Inflammatory macrophage treated with lipopolysaccharide for 4 hours (primary cell): ENCODE results near the gene POLR2L.

Source experiments
- DNase-seq: peaks from one replicate; pipeline ENCODE4 v3.0.0-alpha.2; 2020

The POLR2L gene

DNA sequence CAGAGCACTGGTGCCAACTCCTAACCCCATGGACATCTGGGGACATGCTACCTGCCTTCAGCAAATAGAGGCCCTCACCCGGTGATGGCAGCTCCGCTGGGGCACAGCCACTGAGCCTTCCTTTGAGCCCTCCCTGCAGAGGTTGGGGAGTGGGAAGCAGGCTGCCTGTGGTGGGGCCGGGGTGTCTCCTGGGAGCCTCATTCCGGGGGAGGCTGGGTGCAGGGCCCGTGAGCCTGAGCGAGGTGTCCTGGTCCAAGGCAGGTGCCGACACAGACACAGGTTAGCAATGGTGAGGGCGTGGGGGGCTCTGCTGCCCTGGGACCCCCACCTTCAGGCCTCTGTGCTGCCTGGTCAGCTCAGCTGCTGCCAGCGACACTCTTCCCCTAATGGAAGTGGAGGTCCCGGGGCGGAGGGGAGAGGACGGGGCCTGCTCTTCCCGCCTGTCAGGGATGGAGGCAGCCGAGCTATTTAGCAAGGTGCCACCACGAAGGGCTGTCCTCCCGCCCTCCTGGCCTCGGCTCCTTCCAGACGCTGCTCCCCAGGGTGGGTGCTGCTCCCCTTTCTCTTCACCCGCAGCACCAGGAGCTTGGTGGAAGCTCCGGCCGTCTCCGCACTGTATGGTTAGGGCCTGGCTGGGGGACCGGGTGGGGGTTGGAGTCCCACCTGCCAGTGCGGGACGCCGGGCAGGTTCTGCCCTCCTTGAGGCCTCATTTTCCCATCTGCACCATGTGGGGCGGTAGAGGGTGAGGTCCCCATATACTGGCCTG is 11.5 kb upstream of the POLR2L start:
- no peak for DNase-seq

DNA sequence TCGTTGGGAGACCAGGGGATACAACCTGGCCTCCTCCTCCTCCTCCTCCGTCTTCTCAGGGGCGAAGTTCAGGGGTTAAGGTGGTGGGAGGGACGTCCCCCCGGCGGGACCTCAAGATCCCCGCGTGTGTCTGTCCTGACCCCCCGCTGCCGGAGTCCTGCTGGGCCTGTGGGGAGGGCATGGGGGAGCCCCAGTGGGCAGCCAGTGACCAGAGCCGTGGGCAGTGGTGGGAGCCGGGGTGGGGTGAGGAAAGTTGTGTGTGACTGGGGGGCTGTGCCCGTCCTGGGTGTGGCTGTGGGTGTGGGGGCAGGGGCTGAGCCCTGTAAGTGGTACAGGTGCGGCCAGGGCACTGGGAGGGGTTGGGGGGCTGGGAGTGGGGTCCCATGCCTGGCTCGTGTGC is 10.4 kb upstream of the POLR2L start:
- DNase-seq, result no peak

- no peak for DNase-seq
Observed at GRCh38 chr11:850775-851763, 8.7 kb upstream of the POLR2L start.

- DNase-seq, result no peak
Observed at GRCh38 chr11:849951-850774, 7.8 kb upstream of the POLR2L start.

- no peak for DNase-seq
Observed at GRCh38 chr11:849104-849824, 6.9 kb upstream of the POLR2L start.

DNA sequence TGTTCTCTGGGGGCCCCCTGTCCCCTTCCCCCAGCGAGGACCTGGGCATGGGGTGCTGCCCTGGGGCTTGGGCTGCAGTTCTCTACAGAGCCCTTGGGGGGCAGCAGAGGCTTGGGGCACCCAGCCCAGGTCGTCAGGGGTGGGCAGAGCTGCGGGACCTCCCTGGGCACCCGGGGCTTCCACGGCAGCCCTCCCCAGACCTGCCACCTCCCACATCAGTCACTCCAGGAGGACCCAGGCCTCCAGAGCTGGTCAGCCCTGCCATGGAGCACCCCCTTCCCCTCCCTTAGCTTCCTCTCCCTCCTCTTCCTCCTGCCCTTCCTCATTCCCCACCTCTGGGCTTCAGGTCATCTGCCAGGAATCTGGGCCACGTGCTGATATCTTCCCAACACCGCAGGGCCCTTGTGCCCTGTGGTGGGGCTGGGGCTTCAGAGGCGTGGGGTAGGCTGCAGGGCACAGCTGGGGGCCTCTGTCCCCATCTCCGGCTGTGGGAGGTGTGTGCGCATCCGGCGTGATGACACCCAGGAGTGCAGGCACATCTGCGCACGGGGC is 6.1 kb upstream of the POLR2L start:
- no peak for DNase-seq

- DNase-seq, result no peak
Observed at GRCh38 chr11:847876-848275, 5.5 kb upstream of the POLR2L start.

DNA sequence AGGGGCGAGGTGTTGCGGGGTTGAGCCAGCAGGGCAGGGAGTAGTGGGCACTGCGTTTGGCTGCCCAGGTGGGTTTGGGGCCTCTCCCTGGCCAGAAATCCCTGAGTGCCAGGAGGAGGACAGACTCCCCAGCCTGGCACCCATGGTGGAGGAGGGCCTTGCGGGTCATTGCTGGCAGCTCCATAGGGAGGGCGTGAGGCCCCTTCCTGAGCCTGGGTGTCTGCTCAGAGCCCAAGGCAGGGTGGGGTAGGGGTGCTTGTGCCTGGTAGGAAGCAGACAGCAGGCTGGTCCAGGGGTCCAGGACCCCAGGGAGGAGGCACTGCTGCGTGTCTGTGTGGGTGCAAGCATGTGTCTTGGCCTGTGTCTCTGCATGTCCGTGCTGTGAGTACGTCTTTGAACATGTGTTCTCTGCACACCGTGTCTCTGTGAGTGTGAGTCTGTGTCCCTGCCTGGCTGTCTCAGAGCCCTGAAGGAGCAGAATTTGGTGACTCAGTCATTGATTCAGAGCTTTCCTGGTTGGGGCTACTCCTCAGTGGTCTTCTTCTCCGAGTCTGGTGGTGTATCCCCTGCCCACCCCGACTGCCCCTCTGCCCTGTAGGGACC is 4.3 kb upstream of the POLR2L start:
- DNase-seq, result no peak

DNA sequence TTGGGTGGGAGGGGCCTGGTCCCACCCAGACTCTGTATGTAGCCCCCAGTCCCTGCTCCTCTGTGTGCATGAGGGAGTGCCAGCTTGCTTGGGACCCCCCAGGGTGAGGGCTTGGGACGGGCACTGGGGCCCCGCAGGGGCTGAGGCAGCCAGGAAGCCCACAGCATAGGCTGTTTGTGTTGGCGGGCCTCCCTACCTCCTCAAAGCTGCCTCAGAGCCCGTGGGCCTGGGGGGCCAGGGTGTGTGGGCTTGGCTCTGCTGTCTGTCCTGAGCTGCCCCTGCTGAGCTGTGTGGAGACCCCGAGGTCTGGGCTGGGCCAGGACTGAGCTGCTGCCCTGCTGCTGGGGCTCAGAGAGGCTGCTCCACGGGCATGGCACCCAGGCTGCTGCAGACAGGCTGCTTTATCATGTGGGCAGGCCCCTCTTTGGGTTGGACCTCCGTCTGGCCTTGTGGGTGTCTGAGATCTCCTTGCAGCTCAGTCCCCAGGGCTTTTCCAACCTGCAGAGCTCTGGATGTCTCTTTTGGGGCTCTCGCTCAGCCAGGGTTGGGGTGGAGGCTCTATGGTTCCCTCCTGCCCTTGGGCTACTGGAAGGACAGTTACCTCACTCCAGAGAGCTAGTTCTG is 3.7 kb upstream of the POLR2L start:
- no peak for DNase-seq

DNA sequence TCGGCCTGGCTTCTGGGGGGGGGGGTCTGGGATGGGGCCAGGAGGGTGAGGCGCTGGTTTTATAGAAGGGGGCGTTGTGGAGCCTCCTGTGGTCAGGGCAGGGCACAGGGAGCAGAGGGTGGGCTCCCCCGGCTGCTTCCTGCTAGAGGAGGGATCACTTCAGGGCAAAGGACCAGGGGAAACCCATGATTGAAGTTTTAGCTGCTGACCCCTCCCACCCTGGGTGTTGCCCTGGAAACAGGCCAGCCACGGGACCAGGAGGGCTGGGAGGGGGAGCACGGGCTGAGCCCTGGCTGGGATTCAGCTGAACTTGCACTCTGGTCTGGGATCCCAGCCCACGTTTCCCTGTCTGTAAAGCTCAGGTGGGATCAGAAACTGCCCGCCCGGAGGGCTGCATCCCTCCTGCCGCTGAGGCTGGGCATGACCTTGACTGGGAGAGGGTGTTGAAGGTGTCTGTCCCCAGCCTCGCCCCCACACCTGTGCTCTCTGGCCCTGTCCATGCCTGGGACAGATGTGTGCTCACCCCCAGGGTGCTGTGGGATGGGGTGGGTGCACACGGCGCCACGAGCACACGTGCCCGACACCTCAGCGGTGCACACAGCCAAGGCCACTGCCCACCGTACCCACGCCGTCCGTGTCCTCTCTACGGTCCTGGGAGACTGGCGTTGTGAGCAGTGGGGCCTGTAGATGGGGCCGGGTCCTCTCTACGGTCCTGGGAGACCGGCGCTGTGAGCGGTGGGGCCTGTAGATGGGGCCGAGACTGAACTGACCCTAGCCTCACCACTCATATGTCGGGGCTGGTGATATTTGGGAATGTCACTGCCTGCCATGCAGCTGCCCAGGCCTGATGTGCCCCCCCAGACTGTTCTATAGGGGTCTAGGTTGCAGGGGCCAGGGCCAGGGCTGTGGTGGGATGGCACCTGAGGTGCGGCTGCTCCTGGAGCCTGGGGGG is 2.6 kb upstream of the POLR2L start:
- DNase-seq, result peak; percentile 35

DNA sequence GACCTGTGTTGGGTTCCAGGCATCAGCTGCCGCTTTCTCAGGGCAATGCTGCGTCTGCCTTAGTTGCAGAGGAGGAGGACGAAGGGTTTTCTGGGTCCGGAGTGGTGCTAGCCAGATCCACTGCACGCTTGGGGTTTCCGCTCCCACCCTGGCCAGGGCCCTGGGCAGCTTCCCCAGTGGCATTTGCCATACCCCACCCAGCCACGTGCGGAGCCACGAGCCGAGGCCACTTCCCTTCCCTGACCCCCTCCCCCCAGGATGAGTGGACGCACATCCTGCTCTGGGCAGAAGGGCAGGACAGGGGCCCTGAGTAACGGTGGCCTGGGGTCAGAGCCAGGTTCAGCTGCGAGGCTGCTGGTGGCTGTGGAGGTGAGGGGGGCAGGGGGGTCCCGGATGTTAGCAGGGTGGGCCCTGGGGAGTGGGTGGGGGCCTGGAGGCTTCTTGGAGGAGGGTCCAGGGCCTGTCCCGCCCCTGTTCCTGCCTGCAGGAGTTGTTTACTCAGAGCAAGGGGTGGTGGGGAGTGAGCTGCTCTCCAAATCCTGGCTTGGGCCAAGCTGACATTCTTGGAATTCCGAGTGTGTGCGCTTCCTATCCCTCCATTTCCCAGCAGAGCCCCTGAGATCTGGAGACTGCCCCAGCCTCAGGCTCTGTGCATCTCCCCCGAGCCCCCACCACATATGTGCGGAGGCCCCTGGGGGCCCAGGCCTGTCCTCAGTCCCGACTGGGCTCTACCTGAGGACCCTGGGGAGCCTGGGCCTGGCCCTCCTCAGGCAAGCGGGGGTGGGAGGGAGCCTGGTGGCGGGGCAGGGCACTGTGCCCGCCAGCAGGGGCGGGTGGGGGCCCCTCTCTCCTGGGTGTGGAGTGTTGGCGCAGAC is 1.7 kb upstream of the POLR2L start:
- peak; percentile 71 for DNase-seq

DNA sequence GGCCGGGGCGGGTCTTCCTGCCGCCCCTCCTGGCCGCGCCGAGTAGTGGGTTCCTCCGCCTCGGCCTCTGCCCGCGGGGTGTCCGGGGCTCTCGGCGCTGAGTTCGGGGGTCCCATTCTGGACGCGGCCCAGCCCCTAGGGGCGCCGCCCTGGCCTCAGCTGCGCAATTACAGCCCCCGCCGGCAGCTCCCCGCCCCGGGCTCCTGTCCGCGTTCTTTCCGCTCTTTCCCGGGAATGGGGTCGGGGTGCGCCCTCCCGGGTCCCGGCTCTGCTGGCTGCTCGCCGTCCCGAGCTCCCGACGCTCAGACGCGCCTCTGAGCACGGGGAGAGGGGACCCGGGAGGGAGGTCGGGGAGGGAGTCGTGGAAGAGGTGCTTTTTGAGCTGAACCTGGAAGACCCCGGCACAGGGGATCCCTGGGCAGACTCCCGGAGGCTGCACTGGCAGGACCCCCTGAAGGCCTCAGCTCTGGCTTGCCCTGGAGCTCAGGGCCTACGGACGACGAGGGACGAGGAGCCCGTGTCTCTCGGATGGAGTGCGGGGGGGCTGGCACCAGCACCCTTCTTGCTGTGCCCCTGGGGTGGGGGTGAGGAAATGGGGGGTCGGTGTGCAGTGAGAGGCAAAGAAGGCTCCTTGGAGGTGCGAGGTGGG is 881 bp upstream of the POLR2L start:
- no peak for DNase-seq

GRCh38 chr11:841981-842369 is 354 bp downstream of the POLR2L start:
- DNase-seq, result no peak

- no peak for DNase-seq
Observed at GRCh38 chr11:839875-840617, 2.3 kb downstream of the POLR2L start.

GRCh38 chr11:839280-839623 is 3.1 kb downstream of the POLR2L start:
- DNase-seq, result no peak

DNA sequence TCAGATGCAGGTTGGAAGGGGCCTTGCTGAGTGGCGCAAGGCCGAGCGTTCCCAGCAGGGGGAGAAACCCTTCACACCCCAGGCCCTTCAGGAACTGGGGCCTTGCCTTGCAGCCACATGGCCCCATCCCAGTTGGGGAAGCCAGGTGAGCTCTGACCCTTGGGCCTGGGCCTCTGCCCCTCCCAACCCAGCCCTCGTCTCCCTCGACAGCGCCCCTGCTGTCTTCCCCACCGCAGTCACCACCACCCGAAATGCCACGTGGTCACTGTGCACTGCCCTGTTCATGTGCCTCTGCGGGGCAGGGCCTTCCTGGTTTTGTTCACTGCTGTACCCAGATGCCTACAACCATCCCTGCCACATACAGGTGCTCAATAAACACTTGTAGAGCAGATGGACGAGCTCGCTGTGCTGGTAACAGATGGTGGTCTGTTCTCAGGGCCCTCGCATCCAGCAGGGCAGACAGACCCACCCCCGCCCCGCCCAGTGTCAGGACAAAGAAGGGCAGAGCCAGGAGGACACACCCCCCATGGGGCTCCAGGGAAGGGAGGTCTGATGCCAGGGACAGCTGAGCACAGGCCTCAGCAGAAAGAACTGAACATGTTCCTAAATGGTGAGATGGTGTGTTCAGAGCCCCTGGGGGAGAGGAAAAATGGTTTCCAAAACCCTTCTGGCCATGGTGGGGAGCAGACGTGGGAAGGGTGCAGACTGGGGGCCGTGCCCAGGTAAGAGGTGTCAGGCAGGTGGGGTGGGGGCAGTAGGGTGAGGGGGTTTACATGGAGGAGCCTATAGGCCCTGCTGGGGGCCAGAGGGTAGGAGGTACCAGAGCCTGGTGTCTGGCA is 3.7 kb downstream of the POLR2L start:
- DNase-seq, result no peak

- no peak for DNase-seq
Observed at GRCh38 chr11:837990-838307, 4.4 kb downstream of the POLR2L start.
